Uterus (tissue), 4 donors: ENCODE data around the gene USP21. TPM values are rescaled to one million over a fixed set of nuclear protein-coding genes. Genes with fewer than 3 reads are reported as not detected.
"Not testable (repeated sequence)": the region's sequence is repeated elsewhere in the genome, so short reads cannot be mapped to it uniquely, and the experiment has no call there.

Source experiments
- DNase-seq, 2 donors: peaks; one replicate each; pipeline ENCODE4 v3.0.0-alpha.2; 2019 to 2020
- H3K27ac ChIP-seq, 2 donors: fragments of 200-600 bp; sonication (generic); 1 replicate in 1 of 2; 2 replicates in 1 of 2; pipeline ENCODE4 v1.5.1; 2016 to 2018
- H3K27me3 ChIP-seq, 2 donors: fragments of 200-600 bp; sonication (generic); one replicate each; pipeline ENCODE4 v1.5.1; 2018 to 2019; ENCODE audit warnings: control low read depth in 1 of 2
- H3K36me3 ChIP-seq, 2 donors: fragments of 200-600 bp; sonication (generic); one replicate each; pipeline ENCODE4 v1.5.1; 2019; ENCODE audit warnings: control low read depth in 1 of 2
- H3K4me1 ChIP-seq, 2 donors: fragments of 200-600 bp; sonication (generic); one replicate each; pipeline ENCODE4 v1.5.1; 2018 to 2019; ENCODE audit warnings: control low read depth in 1 of 2
- H3K4me3 ChIP-seq, 2 donors: fragments of 200-600 bp; sonication (generic); 1 replicate in 1 of 2; 2 replicates in 1 of 2; pipeline ENCODE4 v1.5.1; 2018 to 2019; ENCODE audit warnings: mild to moderate bottlenecking in 1 of 2
- H3K9me3 ChIP-seq, 2 donors: fragments of 200-600 bp; sonication (generic); one replicate each; pipeline ENCODE4 v1.5.1; 2019; ENCODE audit warnings: control low read depth in 1 of 2
- POLR2A ChIP-seq, 2 donors: fragments of 450-650 bp; IDR thresholded peaks; one replicate each; pipeline ENCODE4 v1.6.1; 2016; ENCODE audit warnings: antibody characterized with exemption in 2 of 2, mild to moderate bottlenecking in 1 of 2, moderate library complexity in 1 of 2
- intact Hi-C: fragments of 100-400 bp; cut with DNase I; formaldehyde crosslinking; loops from one replicate; pipeline ENCODE4 v1.15.1; 2023; ENCODE audit warnings: low total_unique reads
- total RNA-seq, 4 donors: library from RNA; depleted of rRNA in 3 of 4; stranded (reverse); fragments of >200 nt in 3 of 4; gene quantifications; one replicate each; pipeline versions ENCODE4 v1.1.0 to v1.2.4, GENCODE V29; 2014 to 2023
- TF ChIP-seq, protein P1 (sequence below), 4 experiments: fragments of 200-600 bp in 2 of 4; fragments of 450-650 bp in 2 of 4; sonication (generic) in 2 of 4; IDR thresholded peaks; one replicate each; pipeline ENCODE4 v1.5.1; 2016 to 2019; ENCODE audit warnings: antibody characterized with exemption in 4 of 4, mild to moderate bottlenecking in 2 of 4, moderate library complexity in 1 of 4
- donor health status: DM: yes; HTN: yes; CAD: no.

Gene USP21
- total RNA-seq, 4 donors from 2014 or later = 4.1 to 38.1 (median 29.9) TPM

DNA sequence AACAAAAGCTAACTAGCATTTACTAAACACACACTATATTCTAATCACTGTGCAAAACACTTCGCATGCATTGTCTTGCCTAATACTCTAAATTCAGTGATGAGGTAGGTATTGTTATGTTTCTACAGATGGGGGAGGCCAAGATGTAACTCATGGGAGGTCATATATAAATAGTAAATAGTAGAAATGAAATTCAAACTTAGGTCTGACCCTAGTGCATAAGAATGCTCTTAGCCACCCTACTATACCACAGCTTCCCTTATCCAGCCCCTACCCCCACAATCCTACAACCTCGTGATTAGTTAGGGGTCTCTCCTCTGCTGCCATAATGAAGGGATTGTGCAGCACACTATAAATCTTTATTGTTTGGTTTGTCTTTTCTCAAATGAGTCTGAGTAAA lies 44.7 kb upstream of the USP21 start:
- no peaks in the 10 kb centered on the region for H3K27me3 ChIP-seq
- H3K4me1 ChIP-seq = peaks cover 7 to 16% of the 10 kb centered on the region in 2 donors
- no peak for DNase-seq
- intact Hi-C loops = no loop called here
- no peak overlapping the region for H3K4me3 ChIP-seq
- TF ChIP-seq, protein P1, sequence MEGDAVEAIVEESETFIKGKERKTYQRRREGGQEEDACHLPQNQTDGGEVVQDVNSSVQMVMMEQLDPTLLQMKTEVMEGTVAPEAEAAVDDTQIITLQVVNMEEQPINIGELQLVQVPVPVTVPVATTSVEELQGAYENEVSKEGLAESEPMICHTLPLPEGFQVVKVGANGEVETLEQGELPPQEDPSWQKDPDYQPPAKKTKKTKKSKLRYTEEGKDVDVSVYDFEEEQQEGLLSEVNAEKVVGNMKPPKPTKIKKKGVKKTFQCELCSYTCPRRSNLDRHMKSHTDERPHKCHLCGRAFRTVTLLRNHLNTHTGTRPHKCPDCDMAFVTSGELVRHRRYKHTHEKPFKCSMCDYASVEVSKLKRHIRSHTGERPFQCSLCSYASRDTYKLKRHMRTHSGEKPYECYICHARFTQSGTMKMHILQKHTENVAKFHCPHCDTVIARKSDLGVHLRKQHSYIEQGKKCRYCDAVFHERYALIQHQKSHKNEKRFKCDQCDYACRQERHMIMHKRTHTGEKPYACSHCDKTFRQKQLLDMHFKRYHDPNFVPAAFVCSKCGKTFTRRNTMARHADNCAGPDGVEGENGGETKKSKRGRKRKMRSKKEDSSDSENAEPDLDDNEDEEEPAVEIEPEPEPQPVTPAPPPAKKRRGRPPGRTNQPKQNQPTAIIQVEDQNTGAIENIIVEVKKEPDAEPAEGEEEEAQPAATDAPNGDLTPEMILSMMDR (IDR thresholded peaks at IDR 0.05) = no peak
- no peak for TF ChIP-seq POLR2A (IDR thresholded peaks at IDR 0.05)
- H3K27ac ChIP-seq = no peak overlapping the region
- no peaks in the 10 kb centered on the region for H3K36me3 ChIP-seq
- no peaks in the 10 kb centered on the region for H3K9me3 ChIP-seq

DNA sequence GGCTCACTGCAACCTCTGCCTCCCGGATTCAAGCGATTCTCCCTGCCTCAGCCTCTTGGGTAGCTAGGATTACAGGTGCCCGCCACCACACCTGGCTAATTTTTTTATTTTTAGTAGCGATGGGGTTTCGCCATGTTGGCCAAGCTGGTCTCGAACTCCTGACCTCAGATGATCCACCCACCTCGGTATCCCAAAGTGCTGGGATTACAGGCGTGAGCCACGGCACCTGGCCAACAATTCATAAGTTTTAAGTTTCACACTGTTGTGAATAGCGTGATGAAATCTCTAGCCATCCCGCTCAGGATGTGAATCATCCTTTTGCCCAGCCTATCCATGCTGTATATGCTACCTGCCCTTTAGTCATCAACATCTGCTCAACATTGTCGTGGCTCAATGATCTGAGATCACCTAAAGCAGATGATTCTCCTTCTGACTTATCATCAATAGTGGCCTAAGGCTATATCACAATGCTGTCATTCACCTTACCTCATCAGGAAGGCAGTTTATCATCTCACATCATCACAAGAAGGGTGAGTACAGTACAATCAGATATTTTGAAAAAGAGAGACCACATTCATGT lies 44.1 kb upstream of the USP21 start:
- H3K4me3 ChIP-seq = no peak overlapping the region
- no peaks in the 10 kb centered on the region for H3K36me3 ChIP-seq
- intact Hi-C loops = no loop called here
- TF ChIP-seq, protein P1 (IDR thresholded peaks at IDR 0.05) = no peak
- no peak for TF ChIP-seq POLR2A (IDR thresholded peaks at IDR 0.05)
- no peak overlapping the region for H3K27ac ChIP-seq
- no peaks in the 10 kb centered on the region for H3K27me3 ChIP-seq
- DNase-seq = no peak
- H3K9me3 ChIP-seq = no peaks in the 10 kb centered on the region
- peaks cover 7 to 16% of the 10 kb centered on the region in 2 donors for H3K4me1 ChIP-seq

DNA sequence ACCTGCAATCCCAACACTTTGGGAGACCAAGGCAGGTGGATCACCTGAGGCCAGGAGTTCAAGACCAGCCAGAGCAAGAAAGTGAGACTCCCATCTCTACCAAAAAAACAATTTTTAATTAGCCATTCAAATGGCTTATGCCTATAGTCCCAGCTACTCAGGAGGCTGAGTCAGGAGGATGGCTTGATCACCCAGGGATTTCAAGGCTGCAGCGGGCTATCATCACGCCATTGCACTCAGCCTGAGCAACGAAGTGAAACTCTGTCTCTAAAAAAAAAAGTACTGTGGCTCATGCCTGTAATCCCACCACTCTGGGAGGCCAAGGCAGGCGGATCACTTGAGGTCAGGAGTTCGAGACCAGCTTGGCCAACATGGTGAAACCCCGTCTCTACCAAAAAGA lies 43.3 kb upstream of the USP21 start:
- DNase-seq, H3K4me3 ChIP-seq, intact Hi-C loops, H3K36me3 ChIP-seq, H3K27ac ChIP-seq, H3K27me3 ChIP-seq, H3K9me3 ChIP-seq: not testable (repeated sequence)
- peaks cover 7 to 16% of the 10 kb centered on the region in 2 donors for H3K4me1 ChIP-seq

DNA sequence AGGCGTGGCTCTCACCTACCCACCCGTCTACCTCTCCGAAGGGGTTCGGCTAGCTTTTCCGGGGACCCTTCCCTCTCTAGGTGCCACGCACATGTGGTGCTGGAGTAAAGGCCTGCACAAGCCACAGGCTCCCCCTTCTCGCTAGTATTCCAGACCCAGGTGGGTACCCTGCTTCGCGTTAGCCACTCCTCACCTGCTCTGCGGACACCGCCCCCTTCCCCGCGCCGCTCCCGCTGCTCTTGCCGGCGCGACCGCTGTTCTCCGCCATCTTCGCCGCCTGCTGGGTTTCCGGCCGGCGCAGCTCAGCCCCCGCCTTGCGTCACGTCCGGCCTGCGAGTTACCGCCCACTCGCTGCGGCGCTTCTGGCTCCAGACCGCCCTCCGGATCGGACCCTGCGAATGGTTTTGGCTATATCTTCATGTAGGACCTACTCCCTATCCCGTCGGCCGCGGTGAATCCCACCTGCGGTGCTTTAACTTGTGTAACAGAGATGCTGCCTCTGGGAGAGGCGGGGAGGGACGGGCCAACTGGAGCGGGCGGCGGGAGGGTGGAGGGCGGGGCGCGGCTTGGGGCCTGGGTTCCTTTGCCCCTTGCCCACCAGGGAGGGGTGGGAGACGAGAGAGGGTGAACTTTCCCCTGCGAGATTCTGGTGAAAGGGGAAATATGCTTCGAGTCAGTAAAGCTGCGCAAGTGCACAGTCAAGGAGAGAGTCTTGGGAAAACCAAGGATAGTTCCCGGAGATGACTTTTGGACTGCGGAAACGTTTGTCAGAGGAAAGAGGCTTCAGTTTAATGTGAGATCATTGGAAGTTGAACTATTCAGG lies 41.3 kb upstream of the USP21 start, which contains the start of the genes NIT1 and PFDN2:
NIT1 (plus strand) TSS at position 347 of the 823 bp plus-strand sequence; CDS start at position 419, 72 bp downstream.
PFDN2 (minus strand) TSS at position 279 of the 823 bp plus-strand sequence; CDS start at position 268, 11 bp downstream.
- intact Hi-C loops = no loop called here
- TF ChIP-seq, protein P1 (IDR thresholded peaks at IDR 0.05) = peak in 2 of 4 experiments; percentile 9
- peak; percentile 66 to 85 for TF ChIP-seq POLR2A (IDR thresholded peaks at IDR 0.05)
- peak within 1 kb of the TSS; percentile 90 to 91 for H3K27ac ChIP-seq
- no peaks in the 10 kb centered on the region for H3K36me3 ChIP-seq
- peak within 1 kb of the TSS; percentile 95 to 96 for H3K4me3 ChIP-seq
- DNase-seq = peak; percentile 83 to 86
- no peaks in the 10 kb centered on the region for H3K27me3 ChIP-seq
- peaks cover 7 to 16% of the 10 kb centered on the region in 2 donors for H3K4me1 ChIP-seq
- no peaks in the 10 kb centered on the region for H3K9me3 ChIP-seq

DNA sequence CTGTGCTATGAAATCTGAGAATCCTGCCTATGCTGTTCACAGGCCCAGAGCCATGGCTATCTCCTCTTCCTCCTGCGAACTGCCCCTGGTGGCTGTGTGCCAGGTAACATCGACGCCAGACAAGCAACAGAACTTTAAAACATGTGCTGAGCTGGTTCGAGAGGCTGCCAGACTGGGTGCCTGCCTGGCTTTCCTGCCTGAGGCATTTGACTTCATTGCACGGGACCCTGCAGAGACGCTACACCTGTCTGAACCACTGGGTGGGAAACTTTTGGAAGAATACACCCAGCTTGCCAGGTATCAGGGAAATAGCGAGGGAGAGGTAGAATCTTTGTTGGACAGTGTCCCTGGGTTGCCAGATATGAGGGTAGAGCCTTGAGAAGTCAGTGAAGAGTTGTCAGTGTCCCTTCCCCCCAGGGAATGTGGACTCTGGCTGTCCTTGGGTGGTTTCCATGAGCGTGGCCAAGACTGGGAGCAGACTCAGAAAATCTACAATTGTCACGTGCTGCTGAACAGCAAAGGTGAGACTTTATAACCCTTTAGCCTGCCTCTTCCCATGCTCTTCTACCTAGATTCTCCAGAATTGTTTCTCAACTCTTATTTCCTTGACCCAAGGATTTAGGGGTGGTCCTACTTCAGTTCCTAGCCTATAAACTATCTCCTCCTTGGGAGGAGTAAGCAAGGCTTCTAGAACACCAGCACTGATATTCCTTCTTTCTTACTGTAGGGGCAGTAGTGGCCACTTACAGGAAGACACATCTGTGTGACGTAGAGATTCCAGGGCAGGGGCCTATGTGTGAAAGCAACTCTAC lies 40.0 kb upstream of the USP21 start:
- intact Hi-C loops = no loop called here
- no peak for DNase-seq

More for the DNA sequence above, 40.0 kb upstream of the USP21 start:
- Histone ChIP-seq H3K27ac (peak overlapping the region; percentile 46 to 91), H3K36me3 (no peaks in the 10 kb centered on the region), H3K4me1 (peaks cover 7 to 16% of the 10 kb centered on the region in 2 donors), H3K4me3 (no peak overlapping the region), H3K27me3 (no peaks in the 10 kb centered on the region), H3K9me3 (no peaks in the 10 kb centered on the region)
- TF ChIP-seq, protein P1 (IDR thresholded peaks at IDR 0.05) = peak in 2 of 4 experiments; percentile 13 to 14
- TF ChIP-seq POLR2A (IDR thresholded peaks at IDR 0.05) = no peak
